Effector memory CD4-positive, alpha-beta T cell (primary cell): ENCODE data around the gene PCDH9.

ENCODE experiments used
- DNase-seq, 3 donors: peaks; one replicate each; pipeline ENCODE4 v3.0.0-alpha.2; 2020
- H3K27ac ChIP-seq: 2 replicates; pipeline ENCODE4 v1.7.0; 2013; ENCODE audit warnings: mild to moderate bottlenecking, low read length, moderate library complexity; ENCODE audit not compliant: insufficient read depth, poor library complexity, severe bottlenecking
- H3K27me3 ChIP-seq: replicated peaks from 2 replicates; pipeline ENCODE4 v1.7.0; 2013; ENCODE audit warnings: mild to moderate bottlenecking, low read length; ENCODE audit not compliant: insufficient read depth, control insufficient read depth, poor library complexity, severe bottlenecking
- H3K36me3 ChIP-seq: 2 replicates; pipeline ENCODE4 v1.7.0; 2013; ENCODE audit warnings: mild to moderate bottlenecking, low read length, moderate library complexity; ENCODE audit not compliant: control insufficient read depth, insufficient read depth
- H3K4me1 ChIP-seq: 2 replicates; pipeline ENCODE4 v1.7.0; 2013; ENCODE audit warnings: low read length, mild to moderate bottlenecking; ENCODE audit not compliant: control insufficient read depth, insufficient read depth, poor library complexity, severe bottlenecking
- H3K4me3 ChIP-seq: 2 replicates; pipeline ENCODE4 v1.7.0; 2013; ENCODE audit warnings: low read length, low read depth, mild to moderate bottlenecking; ENCODE audit not compliant: insufficient read depth, poor library complexity, severe bottlenecking
- H3K9me3 ChIP-seq: 2 replicates; pipeline ENCODE4 v1.7.0; 2013; ENCODE audit warnings: mild to moderate bottlenecking, low read length, moderate library complexity; ENCODE audit not compliant: control insufficient read depth

The PCDH9 gene

GRCh38 chr13:67017276-67017675 lies 212.9 kb downstream of the PCDH9 start:
- Histone ChIP-seq H3K4me1 (no peaks in the 10 kb centered on the region), H3K9me3 (no peaks in the 10 kb centered on the region), H3K4me3 (no peak overlapping the region), H3K36me3 (no peaks in the 10 kb centered on the region), H3K27me3 (no peaks in the 10 kb centered on the region), H3K27ac (no peak overlapping the region)
- DNase-seq = no peak

GRCh38 chr13:67015976-67016600 lies 214.0 kb downstream of the PCDH9 start:
- no peaks in the 10 kb centered on the region for H3K27me3 ChIP-seq
- H3K4me3 ChIP-seq = no peak overlapping the region
- no peaks in the 10 kb centered on the region for H3K36me3 ChIP-seq
- H3K4me1 ChIP-seq = no peaks in the 10 kb centered on the region
- no peak overlapping the region for H3K27ac ChIP-seq
- H3K9me3 ChIP-seq = no peaks in the 10 kb centered on the region
- DNase-seq = no peak

- Histone ChIP-seq H3K9me3 (no peaks in the 10 kb centered on the region), H3K36me3 (no peaks in the 10 kb centered on the region), H3K4me3 (no peak overlapping the region), H3K27me3 (no peaks in the 10 kb centered on the region), H3K4me1 (no peaks in the 10 kb centered on the region), H3K27ac (no peak overlapping the region)
- no peak for DNase-seq
Measured at GRCh38 chr13:67014399-67014798, 215.7 kb downstream of the PCDH9 start.

GRCh38 chr13:67013709-67014108 lies 216.4 kb downstream of the PCDH9 start:
- DNase-seq = no peak
- no peak overlapping the region for H3K27ac ChIP-seq
- no peak overlapping the region for H3K4me3 ChIP-seq
- no peaks in the 10 kb centered on the region for H3K9me3 ChIP-seq
- no peaks in the 10 kb centered on the region for H3K36me3 ChIP-seq
- no peaks in the 10 kb centered on the region for H3K27me3 ChIP-seq
- H3K4me1 ChIP-seq = no peaks in the 10 kb centered on the region

GRCh38 chr13:67008075-67008668 lies 222.0 kb downstream of the PCDH9 start:
- Histone ChIP-seq H3K36me3 (no peaks in the 10 kb centered on the region), H3K27me3 (no peaks in the 10 kb centered on the region), H3K4me3 (no peak overlapping the region), H3K4me1 (no peaks in the 10 kb centered on the region), H3K9me3 (no peaks in the 10 kb centered on the region), H3K27ac (no peak overlapping the region)
- no peak for DNase-seq

GRCh38 chr13:67004511-67004910 lies 225.6 kb downstream of the PCDH9 start:
- H3K4me3 ChIP-seq = no peak overlapping the region
- no peak overlapping the region for H3K27ac ChIP-seq
- H3K36me3 ChIP-seq = no peaks in the 10 kb centered on the region
- no peaks in the 10 kb centered on the region for H3K9me3 ChIP-seq
- no peaks in the 10 kb centered on the region for H3K27me3 ChIP-seq
- no peaks in the 10 kb centered on the region for H3K4me1 ChIP-seq
- no peak for DNase-seq

GRCh38 chr13:67003743-67004142 lies 226.4 kb downstream of the PCDH9 start:
- Histone ChIP-seq H3K27me3 (no peaks in the 10 kb centered on the region), H3K4me3 (no peak overlapping the region), H3K4me1 (no peaks in the 10 kb centered on the region), H3K9me3 (no peaks in the 10 kb centered on the region), H3K27ac (no peak overlapping the region), H3K36me3 (no peaks in the 10 kb centered on the region)
- DNase-seq = no peak

GRCh38 chr13:67001363-67001762 lies 228.8 kb downstream of the PCDH9 start:
- no peak overlapping the region for H3K4me3 ChIP-seq
- no peak overlapping the region for H3K27ac ChIP-seq
- H3K36me3 ChIP-seq = no peaks in the 10 kb centered on the region
- H3K27me3 ChIP-seq = no peaks in the 10 kb centered on the region
- DNase-seq = no peak
- no peaks in the 10 kb centered on the region for H3K9me3 ChIP-seq
- no peaks in the 10 kb centered on the region for H3K4me1 ChIP-seq

GRCh38 chr13:66996503-66996902 lies 233.6 kb downstream of the PCDH9 start:
- Histone ChIP-seq H3K4me3 (no peak overlapping the region), H3K27ac (no peak overlapping the region), H3K27me3 (no peaks in the 10 kb centered on the region), H3K36me3 (no peaks in the 10 kb centered on the region), H3K4me1 (no peaks in the 10 kb centered on the region), H3K9me3 (no peaks in the 10 kb centered on the region)
- DNase-seq = no peak

GRCh38 chr13:66995203-66995611 lies 234.9 kb downstream of the PCDH9 start:
- Histone ChIP-seq H3K4me1 (no peaks in the 10 kb centered on the region), H3K4me3 (no peak overlapping the region), H3K9me3 (no peaks in the 10 kb centered on the region), H3K27me3 (no peaks in the 10 kb centered on the region), H3K27ac (no peak overlapping the region), H3K36me3 (no peaks in the 10 kb centered on the region)
- no peak for DNase-seq
